Measurements from ENCODE around the gene PLB1.

Gene PLB1

DNA sequence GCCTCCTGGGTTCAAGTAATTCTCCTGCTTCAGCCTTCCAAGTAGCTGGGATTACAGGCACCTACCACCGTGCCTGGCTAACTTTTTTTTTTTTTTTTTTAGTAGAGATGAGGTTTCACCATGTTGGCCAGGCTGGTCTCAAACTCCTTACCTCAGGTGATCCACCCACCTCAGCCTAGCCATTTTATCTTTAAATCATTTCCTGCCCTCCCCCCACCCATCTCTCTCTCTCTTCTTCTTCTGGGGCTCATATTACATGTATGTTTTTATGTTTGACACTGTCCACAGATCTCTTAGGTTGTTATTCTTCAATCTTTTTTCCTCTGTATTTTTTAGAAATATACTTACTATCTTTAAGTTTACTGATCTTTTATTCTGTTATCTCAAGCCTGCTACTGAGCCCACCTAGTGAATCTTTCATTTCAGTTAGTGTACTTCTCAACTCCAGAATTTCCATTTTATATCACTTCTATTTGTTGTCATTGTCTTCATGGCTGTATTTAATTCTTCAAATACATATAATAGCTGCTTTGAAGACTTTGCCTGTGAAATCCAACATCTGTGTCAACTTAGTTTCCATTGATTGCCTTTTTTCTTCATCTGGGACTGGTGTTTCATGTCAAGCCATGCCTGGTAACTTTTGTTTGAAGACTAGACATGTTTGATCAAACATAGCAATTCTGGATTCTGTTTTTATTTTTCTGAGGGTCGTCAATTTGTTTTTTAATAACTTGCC, 16.2 kb downstream of the PLB1 start:
- H3K4me3 ChIP-seq (ENCODE audit: low read depth, low read length), result no peak overlapping the region
- no peak overlapping the region for H3K4me2 ChIP-seq (ENCODE audit: low read length)
- H3K9ac ChIP-seq, result no peak overlapping the region
- no peaks in the 10 kb centered on the region for H3K4me1 ChIP-seq
- TF ChIP-seq CTCF (IDR thresholded peaks at IDR 0.05), result no peak
- no peak overlapping the region for H2AFZ ChIP-seq
- no peaks in the 10 kb centered on the region for H3K79me2 ChIP-seq
- H3K27ac ChIP-seq, result no peak overlapping the region
- H3K9me3 ChIP-seq (ENCODE audit: control insufficient read depth, low read length), result no peaks in the 10 kb centered on the region
- no peaks in the 10 kb centered on the region for H3K27me3 ChIP-seq (ENCODE audit: control insufficient read depth, insufficient read depth, low read length)
- H3K36me3 ChIP-seq (ENCODE audit: control insufficient read depth, insufficient read depth, low read length), result no peaks in the 10 kb centered on the region

GRCh38 chr2:28512607-28512965, 16.7 kb downstream of the PLB1 start:
- H3K79me2 ChIP-seq, result no peaks in the 10 kb centered on the region
- no peaks in the 10 kb centered on the region for H3K9me3 ChIP-seq (ENCODE audit: control insufficient read depth, low read length)
- no peaks in the 10 kb centered on the region for H3K4me1 ChIP-seq
- H3K27me3 ChIP-seq (ENCODE audit: control insufficient read depth, insufficient read depth, low read length), result no peaks in the 10 kb centered on the region
- no peak overlapping the region for H3K9ac ChIP-seq
- no peaks in the 10 kb centered on the region for H3K36me3 ChIP-seq (ENCODE audit: control insufficient read depth, insufficient read depth, low read length)
- H3K27ac ChIP-seq, result no peak overlapping the region
- H3K4me2 ChIP-seq (ENCODE audit: low read length), result no peak overlapping the region
- TF ChIP-seq CTCF (IDR thresholded peaks at IDR 0.05), result no peak
- H2AFZ ChIP-seq, result no peak overlapping the region
- H3K4me3 ChIP-seq (ENCODE audit: low read depth, low read length), result no peak overlapping the region

- H3K4me3 ChIP-seq (ENCODE audit: low read depth, low read length), result no peak overlapping the region
- no peak overlapping the region for H3K4me2 ChIP-seq (ENCODE audit: low read length)
- no peaks in the 10 kb centered on the region for H3K27me3 ChIP-seq (ENCODE audit: control insufficient read depth, insufficient read depth, low read length)
- no peaks in the 10 kb centered on the region for H3K79me2 ChIP-seq
- H3K4me1 ChIP-seq, result no peaks in the 10 kb centered on the region
- no peak overlapping the region for H2AFZ ChIP-seq
- H3K36me3 ChIP-seq (ENCODE audit: control insufficient read depth, insufficient read depth, low read length), result no peaks in the 10 kb centered on the region
- H3K9me3 ChIP-seq (ENCODE audit: control insufficient read depth, low read length), result no peaks in the 10 kb centered on the region
- TF ChIP-seq CTCF (IDR thresholded peaks at IDR 0.05), result no peak
- H3K9ac ChIP-seq, result no peak overlapping the region
- no peak overlapping the region for H3K27ac ChIP-seq
Observed at GRCh38 chr2:28513097-28513496, 17.2 kb downstream of the PLB1 start.

GRCh38 chr2:28515176-28515751, 19.4 kb downstream of the PLB1 start:
- Histone ChIP-seq H3K79me2 (no peaks in the 10 kb centered on the region), H3K9ac (no peak overlapping the region), H3K36me3 (ENCODE audit: control insufficient read depth, insufficient read depth, low read length) (no peaks in the 10 kb centered on the region), H3K4me2 (ENCODE audit: low read length) (no peak overlapping the region), H3K4me3 (ENCODE audit: low read depth, low read length) (no peak overlapping the region), H3K27me3 (ENCODE audit: control insufficient read depth, insufficient read depth, low read length) (no peaks in the 10 kb centered on the region), H3K9me3 (ENCODE audit: control insufficient read depth, low read length) (no peaks in the 10 kb centered on the region), H2AFZ (no peak overlapping the region), H3K27ac (no peak overlapping the region), H3K4me1 (no peaks in the 10 kb centered on the region)
- TF ChIP-seq CTCF (IDR thresholded peaks at IDR 0.05), result no peak

DNA sequence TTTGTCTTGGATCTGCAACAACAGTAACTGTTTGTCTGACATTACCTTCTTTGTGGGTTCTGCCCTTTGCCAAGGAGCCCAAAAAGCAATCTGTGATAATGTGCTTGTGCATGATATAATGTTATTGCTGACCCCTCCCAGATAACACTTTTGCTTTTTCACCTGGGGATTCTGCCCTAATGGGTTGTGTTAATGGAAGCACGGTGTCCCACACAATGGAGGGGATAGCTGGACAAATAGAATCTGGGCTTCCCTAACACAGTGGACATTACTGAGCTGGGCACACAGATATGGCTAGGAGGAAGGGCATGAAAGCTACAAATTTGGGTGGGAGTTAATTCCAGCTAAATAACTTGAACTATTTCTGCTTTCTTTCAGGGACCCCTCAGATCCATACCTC, 20.6 kb downstream of the PLB1 start:
- Histone ChIP-seq H3K79me2 (no peaks in the 10 kb centered on the region), H2AFZ (no peak overlapping the region), H3K4me1 (no peaks in the 10 kb centered on the region), H3K9me3 (ENCODE audit: control insufficient read depth, low read length) (no peaks in the 10 kb centered on the region), H3K4me3 (ENCODE audit: low read depth, low read length) (no peak overlapping the region), H3K36me3 (ENCODE audit: control insufficient read depth, insufficient read depth, low read length) (no peaks in the 10 kb centered on the region), H3K27ac (no peak overlapping the region), H3K27me3 (ENCODE audit: control insufficient read depth, insufficient read depth, low read length) (no peaks in the 10 kb centered on the region), H3K9ac (no peak overlapping the region), H3K4me2 (ENCODE audit: low read length) (no peak overlapping the region)
- no peak for TF ChIP-seq CTCF (IDR thresholded peaks at IDR 0.05)

All from parathyroid adenoma (tissue), 2 donors.